CD14-positive monocyte (primary cell): Measurements from ENCODE around the gene S100B. TPM values are rescaled to one million over a fixed set of nuclear protein-coding genes. Genes with fewer than 3 reads are reported as not detected.
"Not testable (repeated sequence)": the region's sequence is repeated elsewhere in the genome, so short reads cannot be mapped to it uniquely, and the experiment has no call there.

Experiments used
- DNase-seq, 3 donors: peaks; one replicate each; pipeline ENCODE4 v3.0.0-alpha.2; 2011 to 2022
- H2AFZ ChIP-seq: 2 replicates; pipeline ENCODE4 v1.6.0; 2012; ENCODE audit warnings: mild to moderate bottlenecking, low read depth, low read length, inconsistent platforms; ENCODE audit not compliant: insufficient read depth, poor library complexity, severe bottlenecking
- H3K27ac ChIP-seq, 2 donors: 1 replicate in 1 of 2; 2 replicates in 1 of 2; pipeline ENCODE4 v1.5.1; 2012 to 2013; ENCODE audit warnings: low read length in 2 of 2, control low read depth in 1 of 2, inconsistent platforms in 1 of 2, low read depth in 1 of 2, mild to moderate bottlenecking in 1 of 2
- H3K27me3 ChIP-seq, 2 donors: one replicate each; pipeline versions ENCODE4 v1.6.0 to v1.6.1; 2011 to 2013; ENCODE audit warnings: low read length in 2 of 2; ENCODE audit not compliant: control insufficient read depth in 2 of 2, insufficient read depth in 2 of 2
- H3K36me3 ChIP-seq, 2 donors: replicated peaks in 1 of 2; 1 replicate in 1 of 2; 2 replicates in 1 of 2; pipeline versions ENCODE4 v1.5.1 to v1.6.1; 2012 to 2013; ENCODE audit warnings: low read length in 2 of 2, control low read depth in 1 of 2, inconsistent platforms in 1 of 2, mild to moderate bottlenecking in 1 of 2; ENCODE audit not compliant: insufficient read depth in 2 of 2, control insufficient read depth in 1 of 2
- H3K4me1 ChIP-seq, 2 donors: 1 replicate in 1 of 2; 2 replicates in 1 of 2; pipeline versions ENCODE4 v1.5.1 to v1.6.1; 2012 to 2013; ENCODE audit warnings: low read length in 2 of 2, control low read depth in 1 of 2, inconsistent platforms in 1 of 2, mild to moderate bottlenecking in 1 of 2, moderate library complexity in 1 of 2; ENCODE audit not compliant: insufficient read depth in 2 of 2, control insufficient read depth in 1 of 2
- H3K4me2 ChIP-seq: replicated peaks from 2 replicates; pipeline ENCODE3; 2012; ENCODE audit warnings: low read length, moderate library complexity, mild to moderate bottlenecking; ENCODE audit not compliant: poor library complexity, severe bottlenecking; ENCODE audit errors: extremely low read depth
- H3K4me3 ChIP-seq, 3 experiments: fragments of 200-600 bp in 1 of 3; sonication (generic) in 1 of 3; replicated peaks in 1 of 3; 1 replicate in 2 of 3; 2 replicates in 1 of 3; pipeline ENCODE4 v1.5.1; 2011 to 2013; ENCODE audit warnings: low read length in 3 of 3, mild to moderate bottlenecking in 3 of 3, control low read depth in 2 of 3, low read depth in 2 of 3, inconsistent platforms in 1 of 3, moderate library complexity in 1 of 3
- H3K79me2 ChIP-seq: 2 replicates; pipeline ENCODE4 v1.6.0; 2012; ENCODE audit warnings: mild to moderate bottlenecking, control low read depth, inconsistent platforms, low read length, moderate library complexity; ENCODE audit not compliant: insufficient read depth
- H3K9ac ChIP-seq: 2 replicates; pipeline ENCODE4 v1.6.0; 2017; ENCODE audit warnings: low read length, mild to moderate bottlenecking; ENCODE audit not compliant: insufficient read depth, poor library complexity, severe bottlenecking
- H3K9me3 ChIP-seq, 2 donors: replicated peaks in 1 of 2; 1 replicate in 1 of 2; 2 replicates in 1 of 2; pipeline versions ENCODE4 v1.5.1 to v1.6.1; 2012 to 2013; ENCODE audit warnings: low read length in 2 of 2, control low read depth in 1 of 2; ENCODE audit not compliant: control insufficient read depth in 1 of 2, insufficient read depth in 1 of 2
- H4K20me1 ChIP-seq: 2 replicates; pipeline ENCODE4 v1.6.0; 2012; ENCODE audit warnings: mild to moderate bottlenecking, low read length, control low read depth, moderate library complexity; ENCODE audit not compliant: insufficient read depth
- H3K27ac Mint-ChIP-seq, 7 donors: one replicate each; pipeline ENCODE4 v1.8.0; 2020; ENCODE audit warnings: mild to moderate bottlenecking in 7 of 7, mixed read lengths in 7 of 7, moderate library complexity in 6 of 7, inconsistent platforms in 2 of 7
- H3K27me3 Mint-ChIP-seq, 3 donors: one replicate each; pipeline ENCODE4 v1.8.0; 2021 to 2022; ENCODE audit warnings: low read depth in 3 of 3, mild to moderate bottlenecking in 3 of 3, mixed read lengths in 3 of 3, moderate library complexity in 3 of 3, inconsistent platforms in 1 of 3
- H3K36me3 Mint-ChIP-seq, 2 donors: one replicate each; pipeline ENCODE4 v1.8.0; 2020; ENCODE audit warnings: mixed read lengths in 2 of 2, inconsistent platforms in 1 of 2, mild to moderate bottlenecking in 1 of 2
- H3K4me1 Mint-ChIP-seq: one replicate; pipeline ENCODE4 v1.8.0; 2020; ENCODE audit warnings: mild to moderate bottlenecking, mixed read lengths
- H3K4me3 Mint-ChIP-seq, 2 donors: one replicate each; pipeline ENCODE4 v1.8.0; 2020; ENCODE audit warnings: mild to moderate bottlenecking in 2 of 2, mixed read lengths in 2 of 2, moderate library complexity in 1 of 2
- H3K9me3 Mint-ChIP-seq, 7 donors: one replicate each; pipeline ENCODE4 v1.8.0; 2020 to 2022; ENCODE audit warnings: mixed read lengths in 7 of 7, mild to moderate bottlenecking in 6 of 7, moderate library complexity in 6 of 7, inconsistent platforms in 2 of 7
- WGBS: methylation state at CpG from one replicate; pipeline ENCODE4 v1.1.5; 2013; ENCODE audit warnings: missing lambda C conversion rate; ENCODE audit not compliant: insufficient coverage; 5-methylcytosine and 5-hydroxymethylcytosine counted together
- intact Hi-C, 2 donors: fragments of 100-400 bp; cut with micrococcal nuclease; formaldehyde crosslinking; loops; one replicate each; pipeline versions ENCODE4 v1.15.0 to v1.15.1; 2023
- polyA plus RNA-seq, 3 donors: library from polyadenylated mRNA; depleted of rRNA in 1 of 3; unstranded in 2 of 3; stranded (reverse) in 1 of 3; fragments of 300-500 nt in 2 of 3; fragments of >200 nt in 1 of 3; fragmentation: Illumina TruSeq in 2 of 3; gene quantifications; 1 replicate in 2 of 3; 2 replicates in 1 of 3; pipeline ENCODE4 v1.2.3, GENCODE V29; 2012 to 2021
- TF ChIP-seq, protein P1 (sequence below): fragments of 200-600 bp; IDR thresholded peaks from one replicate; pipeline ENCODE4 v1.8.0; 2022; ENCODE audit warnings: antibody characterized with exemption, mild to moderate bottlenecking

S100B gene
- polyA plus RNA-seq, 3 donors: 0.59 to 1.4 (median 0.67) TPM

DNA sequence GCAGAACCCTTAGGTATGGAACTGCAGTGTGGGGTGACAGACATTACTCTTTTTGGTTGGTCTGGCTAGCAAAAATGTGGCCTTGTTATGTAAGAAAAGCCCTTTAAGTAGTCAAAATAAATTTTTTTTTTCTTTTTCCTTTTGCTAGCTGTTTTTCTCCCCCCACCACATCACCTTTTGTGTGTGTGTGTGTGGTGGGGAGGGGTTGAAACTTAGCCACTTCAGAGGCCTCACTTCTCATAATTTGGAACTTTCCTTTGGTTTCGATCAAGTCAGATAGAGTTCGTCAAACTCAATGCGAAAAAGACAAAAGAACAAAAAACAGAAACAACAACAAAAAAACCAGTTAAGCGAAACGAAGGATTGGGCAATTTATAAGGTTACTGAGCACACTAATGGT is 28.7 kb upstream of the S100B start:
- intact Hi-C loops: no loop called here
- peaks cover 31% of the 10 kb centered on the region for H3K4me1 Mint-ChIP-seq
- peaks cover 4 to 6% of the 10 kb centered on the region in 2 donors for H3K36me3 Mint-ChIP-seq
- Histone ChIP-seq H2AFZ (no peak overlapping the region), H3K27ac (no peak overlapping the region), H3K4me2 (no peak overlapping the region), H3K36me3 (peaks cover 2 to 7% of the 10 kb centered on the region in 2 donors), H3K27me3 (no peaks in the 10 kb centered on the region), H3K9ac (no peak overlapping the region), H4K20me1 (peaks cover 25% of the 10 kb centered on the region), H3K79me2 (peaks cover 31% of the 10 kb centered on the region), H3K4me1 (peaks cover 27 to 33% of the 10 kb centered on the region in 2 donors), H3K9me3 (no peaks in the 10 kb centered on the region), H3K4me3 (no peak overlapping the region)
- H3K4me3 Mint-ChIP-seq: no peak overlapping the region
- WGBS: no CpG with 5 or more reads among the region's 5 CpGs
- TF ChIP-seq, protein P1, sequence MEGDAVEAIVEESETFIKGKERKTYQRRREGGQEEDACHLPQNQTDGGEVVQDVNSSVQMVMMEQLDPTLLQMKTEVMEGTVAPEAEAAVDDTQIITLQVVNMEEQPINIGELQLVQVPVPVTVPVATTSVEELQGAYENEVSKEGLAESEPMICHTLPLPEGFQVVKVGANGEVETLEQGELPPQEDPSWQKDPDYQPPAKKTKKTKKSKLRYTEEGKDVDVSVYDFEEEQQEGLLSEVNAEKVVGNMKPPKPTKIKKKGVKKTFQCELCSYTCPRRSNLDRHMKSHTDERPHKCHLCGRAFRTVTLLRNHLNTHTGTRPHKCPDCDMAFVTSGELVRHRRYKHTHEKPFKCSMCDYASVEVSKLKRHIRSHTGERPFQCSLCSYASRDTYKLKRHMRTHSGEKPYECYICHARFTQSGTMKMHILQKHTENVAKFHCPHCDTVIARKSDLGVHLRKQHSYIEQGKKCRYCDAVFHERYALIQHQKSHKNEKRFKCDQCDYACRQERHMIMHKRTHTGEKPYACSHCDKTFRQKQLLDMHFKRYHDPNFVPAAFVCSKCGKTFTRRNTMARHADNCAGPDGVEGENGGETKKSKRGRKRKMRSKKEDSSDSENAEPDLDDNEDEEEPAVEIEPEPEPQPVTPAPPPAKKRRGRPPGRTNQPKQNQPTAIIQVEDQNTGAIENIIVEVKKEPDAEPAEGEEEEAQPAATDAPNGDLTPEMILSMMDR: no peak
- DNase-seq: no peak
- H3K27me3 Mint-ChIP-seq: peaks cover 0 to 2% (median 2%) of the 10 kb centered on the region in 3 donors
- peaks cover 0 to 4% (median 0%) of the 10 kb centered on the region in 7 donors for H3K9me3 Mint-ChIP-seq
- H3K27ac Mint-ChIP-seq: peak overlapping the region in 2 of 7 donors; percentile 7 to 61

DNA sequence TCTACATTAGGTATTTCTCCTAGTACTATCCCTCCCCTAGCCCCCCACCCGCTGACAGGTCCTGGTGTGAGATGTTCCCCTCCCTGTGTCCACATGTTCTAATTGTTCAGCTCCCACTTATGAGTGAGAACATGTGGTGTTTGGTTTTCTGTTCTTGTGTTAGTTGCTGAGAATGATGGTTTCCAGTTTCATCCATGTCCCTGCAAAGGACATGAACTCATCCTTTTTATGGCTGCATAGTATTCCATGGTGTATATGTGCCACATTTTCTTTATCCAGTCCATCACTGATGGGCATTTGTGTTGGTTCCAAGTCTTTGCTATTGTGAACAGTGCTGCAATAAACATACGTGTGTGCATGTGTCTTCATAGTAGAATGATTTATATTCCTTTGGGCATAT is 26.0 kb upstream of the S100B start:
- H3K27me3 ChIP-seq, H3K27ac Mint-ChIP-seq, intact Hi-C loops, H3K27me3 Mint-ChIP-seq, H3K36me3 ChIP-seq, H4K20me1 ChIP-seq, H3K9ac ChIP-seq, H3K4me2 ChIP-seq, H2AFZ ChIP-seq, H3K79me2 ChIP-seq, H3K4me3 Mint-ChIP-seq, H3K27ac ChIP-seq, H3K4me3 ChIP-seq, H3K36me3 Mint-ChIP-seq, DNase-seq: not testable (repeated sequence)
- Histone ChIP-seq H3K9me3 (peaks cover 3 to 11% of the 10 kb centered on the region in 2 donors), H3K4me1 (peaks cover 19 to 25% of the 10 kb centered on the region in 2 donors)
- Mint-ChIP-seq H3K9me3 (peaks cover 8 to 20% (median 17%) of the 10 kb centered on the region in 7 donors), H3K4me1 (peaks cover 24% of the 10 kb centered on the region)
- 80% methylated on average over 1 of the region's 2 CpGs for WGBS
